HG03558 (cell line): ENCODE data around the gene TRIM3.
"Not testable (repeated sequence)": the region's sequence is repeated elsewhere in the genome, so short reads cannot be mapped to it uniquely, and the experiment has no call there.

Experiments used
- ATAC-seq: cut with Tn5 transposase; IDR thresholded peaks from one replicate; pipeline ENCODE4 v1.9.1; 2021; ENCODE audit warnings: moderate number of reproducible peaks; ENCODE audit not compliant: unreplicated experiment; ENCODE audit errors: extremely low read depth

TRIM3 gene

DNA sequence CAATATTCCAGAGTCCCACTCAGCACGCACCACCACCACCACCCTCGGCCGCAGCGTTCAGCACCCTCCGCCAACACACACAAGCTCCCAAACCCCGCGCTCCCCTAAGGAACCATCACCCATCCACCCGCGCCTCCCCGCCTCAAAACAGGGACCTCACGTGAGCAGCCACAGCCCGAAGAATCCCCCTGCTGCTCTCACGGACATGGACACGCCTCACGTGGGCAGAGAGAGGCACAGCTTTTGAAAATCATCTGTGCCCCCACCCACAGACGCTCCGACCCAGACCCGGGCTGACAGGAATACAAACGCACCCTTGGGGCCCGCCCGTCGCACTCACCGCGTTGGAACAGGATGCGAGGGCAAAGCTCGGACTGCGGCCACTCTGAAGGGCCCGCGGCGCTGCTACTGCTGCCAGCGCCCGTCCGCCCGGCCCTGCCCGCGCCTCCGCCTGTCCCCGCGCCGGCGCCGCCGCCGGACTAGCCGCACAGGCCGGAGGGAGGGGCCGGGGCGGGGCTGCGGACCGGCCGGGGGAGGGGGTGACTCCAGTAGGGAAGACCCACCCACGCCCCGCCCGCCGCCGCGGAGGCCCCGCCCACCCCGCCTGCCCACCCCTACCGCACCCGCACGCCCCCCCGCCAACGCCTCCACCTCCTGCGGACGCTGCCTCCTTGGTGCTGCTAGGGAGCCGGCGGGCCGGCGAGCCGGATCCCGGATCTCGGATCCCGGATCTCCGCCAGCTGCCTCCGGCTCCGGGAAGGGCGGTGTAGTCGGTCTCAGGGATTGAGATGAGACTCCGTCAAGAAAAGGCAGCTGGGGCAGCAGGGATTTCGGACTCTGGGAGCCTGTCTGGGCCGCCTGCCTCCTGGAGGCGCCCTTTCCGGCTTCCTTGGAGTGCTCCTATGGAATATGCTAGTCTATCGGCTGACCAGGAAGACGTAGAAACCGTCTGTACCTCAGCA is at the start of gene TRIM3:
TSS of gene TRIM3 (minus strand) at position 491 of the 962 bp plus-strand sequence. CDS start 8,246 bp downstream, outside the sequence.
- no peak for ATAC-seq

GRCh38 chr11:6523253-6523652 is 49.5 kb upstream of the TRIM3 start:
- ATAC-seq = no peak

GRCh38 chr11:6521946-6522345 is 48.2 kb upstream of the TRIM3 start:
- ATAC-seq = not testable (repeated sequence)

- no peak for ATAC-seq
Observed at GRCh38 chr11:6520265-6520664, 46.5 kb upstream of the TRIM3 start.

DNA sequence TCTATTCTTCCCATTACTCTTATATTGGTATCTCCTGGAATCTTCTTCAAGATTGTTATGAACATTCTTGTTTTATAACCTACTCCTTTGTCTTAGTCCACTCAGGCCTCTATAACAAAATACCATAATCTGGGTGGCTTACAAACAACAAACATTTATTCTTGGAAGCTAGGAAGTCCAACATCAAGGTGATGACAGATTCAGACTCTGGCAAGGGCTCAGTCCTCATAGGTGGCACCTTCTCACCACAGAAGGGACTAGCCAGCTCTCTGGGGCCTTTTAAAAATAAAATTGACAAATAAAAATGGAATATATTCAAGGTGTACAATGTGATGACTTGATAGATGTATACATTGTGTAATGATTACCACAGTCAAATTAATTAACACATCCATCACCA is 43.1 kb upstream of the TRIM3 start:
- no peak for ATAC-seq

GRCh38 chr11:6505577-6506240 is 32.0 kb upstream of the TRIM3 start:
- ATAC-seq = no peak

GRCh38 chr11:6504166-6504565 is 30.4 kb upstream of the TRIM3 start:
- no peak for ATAC-seq

DNA sequence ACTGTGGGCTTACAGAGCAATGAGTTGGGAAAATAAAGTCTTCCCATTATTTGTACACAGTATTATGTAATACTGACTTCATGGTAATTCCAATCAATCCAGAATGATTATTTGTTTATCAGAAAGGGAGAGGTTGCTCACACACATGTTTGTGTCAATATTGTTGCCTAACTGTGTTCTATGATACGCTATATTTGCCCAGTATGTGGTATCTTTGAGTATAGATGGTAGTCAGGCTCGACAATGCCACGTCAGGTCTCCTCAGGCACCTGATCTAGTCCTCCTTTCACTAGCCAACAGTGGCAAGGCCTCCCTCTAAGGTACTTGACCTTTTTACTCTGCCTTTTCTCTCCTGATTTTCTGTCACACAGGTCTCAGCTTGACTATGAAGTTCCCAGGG is 28.6 kb upstream of the TRIM3 start:
- no peak for ATAC-seq

GRCh38 chr11:6498544-6498943 is 24.8 kb upstream of the TRIM3 start:
- ATAC-seq = no peak

GRCh38 chr11:6498121-6498520 is 24.4 kb upstream of the TRIM3 start:
- ATAC-seq = no peak

GRCh38 chr11:6497069-6497839 is 23.5 kb upstream of the TRIM3 start, which contains the start of gene DNHD1:
Gene DNHD1, plus strand, starts transcription at chr11:6497280. Its CDS starts 936 bp downstream, at chr11:6498216.
- ATAC-seq = no peak

- ATAC-seq = no peak
Observed at GRCh38 chr11:6489306-6489705, 15.6 kb upstream of the TRIM3 start.

DNA sequence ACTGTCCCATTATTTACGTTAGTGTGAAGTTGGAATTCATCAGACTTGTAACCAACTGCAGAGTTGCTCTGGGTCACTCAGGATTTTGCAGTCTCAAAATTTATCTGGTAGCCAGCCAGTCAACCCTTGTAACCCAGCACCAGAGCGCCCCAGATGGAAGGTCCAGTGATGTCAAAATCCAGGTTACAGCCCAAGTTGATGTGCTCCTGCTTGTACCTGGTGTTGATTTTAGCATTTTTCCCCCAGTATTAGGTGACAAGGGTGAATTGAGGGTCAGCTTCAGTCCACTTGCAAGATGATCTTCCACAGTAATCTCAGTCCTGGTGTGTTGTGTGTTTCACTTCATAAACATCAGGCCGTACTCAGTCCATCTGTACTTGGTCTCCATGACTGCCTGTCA is 15.1 kb upstream of the TRIM3 start:
- no peak for ATAC-seq

- no peak for ATAC-seq
Observed at GRCh38 chr11:6488342-6488741, 14.6 kb upstream of the TRIM3 start.

GRCh38 chr11:6486938-6487337 is 13.2 kb upstream of the TRIM3 start:
- ATAC-seq = no peak

- ATAC-seq = no peak
Observed at GRCh38 chr11:6486256-6486655, 12.5 kb upstream of the TRIM3 start.

GRCh38 chr11:6485661-6486060 is 11.9 kb upstream of the TRIM3 start:
- ATAC-seq = no peak

DNA sequence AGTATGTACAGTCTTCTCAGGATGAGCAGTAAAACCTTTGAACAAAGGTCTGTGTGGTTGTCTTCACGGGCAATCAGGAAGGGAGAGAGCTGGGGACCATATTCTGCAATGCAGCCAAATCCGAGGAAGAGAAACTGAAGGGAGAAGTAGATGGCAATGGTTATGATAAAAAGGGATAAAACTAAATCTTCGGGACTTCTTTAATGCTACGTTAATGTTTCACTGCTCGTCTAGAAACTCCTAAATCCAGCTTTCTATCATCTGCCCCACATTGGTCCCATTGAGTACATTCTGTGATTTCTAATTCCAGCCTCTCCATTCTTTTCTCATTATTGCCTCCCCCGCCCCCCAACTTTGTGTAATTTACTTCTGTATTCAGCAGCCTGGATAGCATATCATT is 9.3 kb upstream of the TRIM3 start:
- ATAC-seq = no peak

DNA sequence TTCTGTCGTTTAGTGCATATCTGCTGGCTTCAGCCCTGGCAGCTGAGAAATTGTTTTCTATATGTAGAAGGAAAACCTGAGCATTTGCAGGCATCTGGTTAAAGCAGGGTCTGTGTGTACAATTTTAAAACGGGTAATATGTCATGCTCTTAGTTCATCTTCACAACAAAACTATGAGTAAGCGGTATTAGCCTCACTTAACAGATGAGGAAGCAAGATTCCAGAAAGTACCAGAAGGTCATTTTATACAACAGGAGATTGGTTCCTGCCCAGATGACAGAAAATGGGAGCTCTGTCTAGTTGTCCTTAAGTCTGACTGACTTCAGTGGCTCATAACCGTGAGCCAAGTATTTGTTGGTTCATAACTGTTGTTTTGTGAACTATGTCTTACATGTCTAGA is 8.7 kb upstream of the TRIM3 start:
- no peak for ATAC-seq

- ATAC-seq = no peak
Observed at GRCh38 chr11:6481924-6482275, 8.2 kb upstream of the TRIM3 start.
